NK-92 (cell line): ENCODE data around the gene FLRT1.

Experiments
- DNase-seq: peaks from one replicate; lab custom pipeline; 2025; ENCODE audit not compliant: unreplicated experiment; lab: John Stamatoyannopoulos, UW

Gene FLRT1

GRCh38 chr11:64023712-64024710, 11.7 kb upstream of the FLRT1 start:
- no peak for DNase-seq

- no peak for DNase-seq
Measured at GRCh38 chr11:64025205-64025604, 10.5 kb upstream of the FLRT1 start.

- DNase-seq = no peak
Measured at GRCh38 chr11:64026575-64027205, 9.0 kb upstream of the FLRT1 start.

GRCh38 chr11:64027651-64028397, 7.9 kb upstream of the FLRT1 start:
- DNase-seq = no peak

GRCh38 chr11:64028398-64029115, 7.2 kb upstream of the FLRT1 start:
- no peak for DNase-seq

- no peak for DNase-seq
Measured at GRCh38 chr11:64029773-64030172, 6.0 kb upstream of the FLRT1 start.

- no peak for DNase-seq
Measured at GRCh38 chr11:64031001-64031400, 4.7 kb upstream of the FLRT1 start.

- DNase-seq = no peak
Measured at GRCh38 chr11:64032050-64032449, 3.7 kb upstream of the FLRT1 start.

- no peak for DNase-seq
Measured at GRCh38 chr11:64034411-64034811, 1.3 kb upstream of the FLRT1 start.

GRCh38 chr11:64035081-64035524, 628 bp upstream of the FLRT1 start:
- no peak for DNase-seq

GRCh38 chr11:64036087-64037026, 626 bp downstream of the FLRT1 start:
- DNase-seq = no peak

- no peak for DNase-seq
Measured at GRCh38 chr11:64037027-64037634, 1.4 kb downstream of the FLRT1 start.

GRCh38 chr11:64038500-64038899, 2.8 kb downstream of the FLRT1 start:
- no peak for DNase-seq

- no peak for DNase-seq
Measured at GRCh38 chr11:64039012-64039665, 3.4 kb downstream of the FLRT1 start.

- DNase-seq = no peak
Measured at GRCh38 chr11:64040684-64041322, 5.1 kb downstream of the FLRT1 start.

GRCh38 chr11:64041846-64042245, 6.1 kb downstream of the FLRT1 start:
- no peak for DNase-seq

- no peak for DNase-seq
Measured at GRCh38 chr11:64042301-64042700, 6.6 kb downstream of the FLRT1 start.

- no peak for DNase-seq
Measured at GRCh38 chr11:64043545-64043944, 7.8 kb downstream of the FLRT1 start.
